HG03196 (cell line): Measurements from ENCODE around the gene SMIM44.

Experiments
- ATAC-seq: cut with Tn5 transposase; IDR thresholded peaks from one replicate; pipeline ENCODE4 v1.9.1; 2021; ENCODE audit not compliant: unreplicated experiment

Gene SMIM44

DNA sequence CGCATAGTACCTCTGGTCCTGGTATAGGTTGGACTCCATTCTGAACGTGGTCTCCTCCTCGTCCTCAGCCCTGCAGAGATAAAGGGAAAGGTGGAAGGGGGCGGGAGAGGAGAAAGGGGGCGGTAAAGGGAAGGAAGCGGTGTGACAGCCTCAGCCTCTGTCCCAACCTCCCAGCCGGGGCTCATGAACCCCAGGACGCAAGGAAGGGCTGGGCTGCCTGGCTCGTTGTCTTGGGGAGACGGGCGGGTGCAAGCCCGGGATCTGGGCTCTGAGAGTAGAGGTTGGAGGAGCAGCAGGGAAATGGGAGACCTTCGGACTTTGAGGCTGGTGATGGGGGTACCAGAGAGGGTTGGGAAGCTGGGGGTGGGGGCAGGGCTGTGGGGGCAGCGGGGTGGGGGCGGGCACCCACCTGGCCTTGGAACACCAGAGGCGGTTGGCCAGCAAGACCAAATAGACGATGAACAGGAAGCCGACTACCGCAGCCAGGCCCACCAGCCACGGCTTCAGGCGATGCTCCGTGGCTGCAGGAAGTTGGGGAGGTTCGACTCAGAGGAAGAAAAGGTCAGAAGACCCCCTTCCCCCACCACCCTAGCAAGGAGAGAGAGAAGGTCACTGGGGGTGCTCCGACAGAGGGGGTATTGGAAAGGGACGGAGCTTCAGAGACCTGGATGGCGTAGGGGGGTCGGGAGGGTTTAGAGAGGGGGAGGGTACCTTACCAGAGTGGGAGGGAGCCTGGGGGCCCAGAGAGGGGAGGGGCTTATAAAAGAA lies 4.6 kb downstream of the SMIM44 start:
- ATAC-seq = no peak

DNA sequence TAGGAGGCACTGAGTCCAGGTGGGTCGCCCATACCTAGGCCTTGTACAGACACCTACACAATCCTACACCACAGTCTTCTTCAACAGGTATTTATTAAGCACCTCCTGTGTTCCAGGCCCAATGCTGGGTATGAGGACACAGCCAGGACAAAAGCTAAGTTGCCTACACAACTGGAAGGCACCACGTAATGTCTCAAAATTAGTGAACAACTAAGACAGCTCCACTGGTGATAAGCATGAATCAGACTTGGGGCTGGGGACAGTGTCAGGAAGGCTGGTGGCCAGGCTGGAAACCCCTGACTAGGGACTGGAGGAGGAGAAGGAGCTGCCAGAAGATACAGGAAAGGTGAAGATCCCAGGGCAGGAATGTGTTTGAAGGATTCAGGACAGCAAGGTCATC lies 5.3 kb downstream of the SMIM44 start:
- no peak for ATAC-seq

DNA sequence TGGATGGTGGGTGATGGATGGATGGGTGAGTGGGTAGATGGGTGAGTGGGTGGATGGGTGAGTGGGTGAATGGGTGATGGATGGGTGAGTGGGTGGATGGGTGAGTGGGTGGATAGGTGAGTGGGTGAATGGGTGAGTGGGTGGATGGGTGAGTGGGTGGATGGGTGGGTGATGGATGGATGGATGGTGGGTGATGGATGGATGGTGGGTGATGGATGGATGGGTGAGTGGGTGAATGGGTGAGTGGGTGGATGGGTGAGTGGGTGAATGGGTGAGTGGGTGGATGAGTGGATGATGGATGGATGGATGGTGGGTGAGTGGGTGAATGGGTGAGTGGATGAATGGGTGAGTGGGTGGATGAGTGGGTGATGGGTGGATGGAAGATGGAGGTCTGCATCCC lies 5.7 kb downstream of the SMIM44 start:
- no peak for ATAC-seq

DNA sequence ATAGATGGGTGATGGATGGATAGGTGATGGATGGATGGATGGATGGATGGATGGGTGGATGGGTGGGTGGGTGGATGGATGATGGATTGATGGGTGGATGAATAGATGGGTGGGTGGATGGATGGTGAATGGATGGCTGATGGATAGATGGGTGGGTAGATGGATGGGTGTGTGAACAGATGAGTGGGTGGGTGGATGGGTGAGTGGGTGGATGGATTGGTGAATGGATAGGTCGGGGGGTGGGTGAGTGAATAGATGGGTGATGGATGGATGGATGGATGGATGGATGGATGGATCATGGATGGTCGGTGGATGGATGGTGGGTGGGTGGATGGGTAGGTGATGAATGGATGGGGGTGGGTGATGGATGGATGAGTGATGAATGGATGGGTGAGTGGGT lies 6.4 kb downstream of the SMIM44 start:
- ATAC-seq = no peak

GRCh38 chr19:3475449-3475848 lies 7.8 kb downstream of the SMIM44 start:
- ATAC-seq = no peak

GRCh38 chr19:3474614-3475013 lies 8.6 kb downstream of the SMIM44 start:
- no peak for ATAC-seq

GRCh38 chr19:3474010-3474409 lies 9.2 kb downstream of the SMIM44 start:
- no peak for ATAC-seq

DNA sequence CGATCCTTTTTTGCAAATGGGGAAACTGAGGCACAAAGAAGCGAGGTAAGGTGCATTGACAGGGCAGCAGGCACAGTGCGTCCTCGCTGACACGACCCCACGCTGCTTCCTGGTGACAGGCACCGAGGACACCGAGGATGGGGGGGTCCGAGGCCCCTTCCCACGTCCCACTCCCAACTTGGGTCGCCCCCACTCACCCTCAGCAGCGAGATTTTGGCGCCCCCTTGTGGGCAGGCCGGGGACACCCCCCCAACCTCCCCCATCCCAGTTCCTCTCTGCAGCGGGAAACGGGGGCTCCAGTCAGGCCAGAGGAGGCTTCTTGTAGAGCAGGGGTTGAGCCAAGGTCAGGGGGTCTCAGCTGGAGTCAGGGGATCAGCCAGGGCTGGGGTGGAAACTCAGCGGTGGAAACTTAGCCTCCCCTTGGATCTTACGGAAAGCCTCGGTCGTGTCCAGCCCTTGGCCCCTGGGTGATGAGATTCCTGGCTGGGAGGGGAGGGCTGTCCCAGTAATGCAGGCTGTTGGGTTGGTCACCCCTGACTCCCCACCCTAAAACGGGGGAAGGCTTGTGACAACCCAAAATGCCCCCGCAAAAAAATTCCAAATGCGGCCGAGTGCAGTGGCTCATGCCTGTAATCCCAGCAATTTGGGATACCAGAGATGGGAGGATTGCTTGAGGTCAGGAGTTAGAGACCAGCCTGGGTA lies 11.1 kb downstream of the SMIM44 start:
- ATAC-seq = no peak

DNA sequence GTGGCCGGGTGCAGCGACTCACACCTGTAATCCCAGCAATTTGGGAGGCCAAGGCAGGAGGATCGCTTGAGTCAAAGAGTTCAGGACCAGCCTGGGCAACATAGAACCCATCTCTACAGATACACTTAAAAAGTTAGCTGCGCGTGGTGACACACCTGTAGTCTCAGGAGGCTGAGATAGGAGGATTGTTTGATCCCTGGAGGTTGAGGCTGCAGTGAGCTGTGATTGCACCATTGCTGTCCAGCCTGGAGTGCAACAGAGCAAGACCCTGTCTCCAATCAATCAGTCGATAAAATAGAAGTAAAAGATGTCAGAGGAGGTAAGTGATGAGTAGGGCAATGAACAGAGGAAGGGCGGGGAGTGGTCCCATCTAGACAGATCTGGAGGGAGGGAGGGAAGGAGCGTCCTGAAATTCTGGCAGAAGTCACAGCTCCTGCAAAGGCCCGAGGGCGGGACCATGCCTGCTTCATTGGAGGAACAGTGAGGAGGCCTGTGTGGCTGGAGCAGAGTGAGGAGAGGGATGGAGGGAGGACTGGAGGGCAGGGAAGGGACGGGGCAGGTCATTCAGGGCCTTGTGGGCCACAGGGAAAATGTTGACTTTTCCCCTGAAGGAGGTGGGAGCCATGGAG lies 12.6 kb downstream of the SMIM44 start:
- ATAC-seq = no peak

GRCh38 chr19:3469638-3470499 lies 13.4 kb downstream of the SMIM44 start:
- no peak for ATAC-seq

DNA sequence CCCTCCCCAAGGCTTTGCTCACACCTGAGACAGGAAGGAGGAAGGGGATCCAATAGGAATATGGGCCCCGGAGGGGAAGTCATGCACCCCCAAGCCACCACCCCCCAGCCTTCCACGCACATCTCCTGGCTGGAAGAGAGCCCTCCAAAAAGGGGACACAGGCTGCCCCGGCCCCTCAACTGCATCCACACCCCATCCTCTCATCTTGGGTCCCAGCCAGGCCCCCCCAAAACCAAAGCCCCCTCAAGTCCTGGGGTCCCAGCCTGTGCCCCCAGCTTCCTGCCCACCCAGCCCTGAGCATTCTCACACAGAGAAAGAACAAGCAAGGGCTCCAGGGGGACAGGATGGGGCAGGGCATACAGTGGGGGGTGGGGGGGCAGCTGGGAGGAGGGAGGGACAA lies 15.0 kb downstream of the SMIM44 start:
- ATAC-seq = no peak

DNA sequence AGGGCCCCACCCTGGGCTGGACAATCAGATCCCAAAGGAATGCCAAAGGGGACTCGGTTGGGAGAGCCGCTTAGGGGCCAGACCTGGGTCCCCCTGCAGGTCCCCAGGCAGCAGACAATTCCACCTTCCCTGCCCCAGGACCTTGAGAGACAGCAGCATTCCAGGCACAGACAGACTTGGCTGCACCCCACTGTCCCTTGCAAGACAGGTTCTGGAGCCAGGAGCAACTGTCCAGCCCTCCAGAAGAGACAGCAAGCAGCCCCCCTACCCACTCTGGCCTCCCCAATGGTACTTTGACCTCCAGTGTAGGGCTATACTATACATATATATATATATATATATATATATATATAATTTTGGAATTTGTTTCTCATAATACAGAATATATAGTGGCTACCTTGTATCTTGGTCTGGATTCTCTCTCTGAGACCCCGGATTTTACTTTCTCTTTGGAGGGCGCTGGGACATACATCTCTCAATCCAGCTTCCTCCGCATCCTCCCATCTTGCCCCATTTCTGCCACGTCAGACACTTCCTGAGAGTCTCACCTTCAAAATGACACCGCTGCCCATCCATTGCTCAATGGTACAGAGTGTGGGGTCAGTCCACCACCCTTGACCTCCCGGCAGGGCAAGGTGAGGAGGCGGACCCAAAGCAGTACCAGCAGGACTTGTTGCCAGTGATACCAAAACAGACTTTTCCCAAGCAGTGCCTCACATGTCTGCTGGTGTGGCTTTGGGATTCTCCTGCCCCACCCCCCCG lies 15.6 kb downstream of the SMIM44 start:
- ATAC-seq = no peak

- no peak for ATAC-seq
Measured at GRCh38 chr19:3466635-3467034, 16.6 kb downstream of the SMIM44 start.

- no peak for ATAC-seq
Measured at GRCh38 chr19:3465552-3465951, 17.7 kb downstream of the SMIM44 start.

- ATAC-seq = no peak
Measured at GRCh38 chr19:3464587-3465235, 18.5 kb downstream of the SMIM44 start.

DNA sequence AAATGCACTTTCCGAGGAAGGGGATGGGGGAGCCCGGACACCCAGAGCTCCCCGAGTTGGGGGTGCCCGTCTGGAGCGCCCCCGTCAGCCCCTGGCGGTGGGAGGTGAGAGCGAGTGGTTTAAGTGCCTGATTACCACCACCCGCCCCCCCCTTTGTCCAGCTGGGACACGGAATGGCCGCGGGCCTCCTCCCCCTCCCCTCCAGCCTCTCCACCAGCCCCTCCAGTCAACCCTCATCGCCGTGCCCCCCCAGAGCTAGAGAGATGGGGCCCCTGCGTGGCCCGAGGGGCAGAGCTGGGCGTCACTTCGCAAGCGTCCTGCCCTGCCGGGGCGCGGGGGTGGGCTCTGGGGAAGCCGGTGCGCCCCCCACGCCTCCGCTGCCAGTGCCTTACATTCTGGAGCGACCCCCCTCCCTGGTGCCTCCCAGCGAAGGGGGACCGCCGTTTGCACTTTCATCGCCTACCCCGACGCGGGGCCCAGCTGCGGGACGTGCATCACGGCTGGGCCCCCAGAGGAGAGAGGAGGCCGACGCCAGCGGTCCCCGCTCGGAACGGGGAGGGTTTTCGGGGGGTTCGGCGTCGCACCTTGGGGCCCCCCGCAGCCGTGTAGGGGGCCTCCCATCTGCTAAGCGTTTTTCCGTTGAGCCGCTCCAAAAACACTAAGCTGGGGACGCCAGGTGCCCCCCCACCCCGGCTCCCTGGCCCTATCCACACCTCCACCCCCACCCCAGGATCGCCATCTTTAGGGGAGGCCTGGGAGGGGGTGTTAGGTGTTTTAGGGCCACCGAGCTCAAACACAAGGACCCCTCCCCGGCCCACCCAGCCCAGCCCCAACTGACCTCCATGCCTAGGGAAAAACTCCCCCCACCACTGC lies 19.3 kb downstream of the SMIM44 start:
- ATAC-seq = no peak

- no peak for ATAC-seq
Measured at GRCh38 chr19:3462991-3463713, 20.1 kb downstream of the SMIM44 start.

DNA sequence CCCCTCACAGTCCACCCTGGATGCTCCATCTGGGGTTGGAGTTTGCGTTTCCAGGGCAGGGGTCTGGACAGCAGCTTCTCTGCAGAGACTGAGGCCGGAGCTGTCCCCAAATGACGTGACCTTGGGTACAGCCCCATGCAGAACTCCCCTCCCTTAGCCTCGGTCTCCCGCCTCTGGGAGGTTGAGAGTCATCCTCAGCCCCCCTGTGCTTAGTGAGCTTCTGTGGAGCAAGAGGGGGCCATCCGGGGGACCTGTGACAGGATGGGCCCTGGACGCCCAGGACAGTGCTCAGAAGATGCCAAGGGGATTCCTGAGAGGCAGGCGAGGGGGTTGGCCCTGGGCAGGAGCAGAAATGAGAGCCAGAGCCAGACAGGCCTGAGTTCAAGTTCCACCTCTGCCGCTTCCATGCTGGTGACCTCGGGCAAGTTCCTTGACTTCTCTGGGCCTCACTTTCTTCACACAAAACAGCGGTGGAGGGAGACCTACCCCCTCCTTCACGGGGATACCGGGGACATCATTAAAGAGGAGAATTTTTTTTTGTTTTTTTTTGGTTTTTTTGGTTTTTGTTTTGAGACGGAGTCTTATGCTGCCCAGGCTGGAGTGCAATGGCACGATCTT lies 23.2 kb downstream of the SMIM44 start:
- no peak for ATAC-seq
